ENCODE results near the gene SLC10A3. TPM values are rescaled to one million over a fixed set of nuclear protein-coding genes. Genes with fewer than 3 reads are reported as not detected.

SLC10A3 gene
- polyA plus RNA-seq, 10 donors = 9.1 to 17.4 (median 12.2) TPM

DNA sequence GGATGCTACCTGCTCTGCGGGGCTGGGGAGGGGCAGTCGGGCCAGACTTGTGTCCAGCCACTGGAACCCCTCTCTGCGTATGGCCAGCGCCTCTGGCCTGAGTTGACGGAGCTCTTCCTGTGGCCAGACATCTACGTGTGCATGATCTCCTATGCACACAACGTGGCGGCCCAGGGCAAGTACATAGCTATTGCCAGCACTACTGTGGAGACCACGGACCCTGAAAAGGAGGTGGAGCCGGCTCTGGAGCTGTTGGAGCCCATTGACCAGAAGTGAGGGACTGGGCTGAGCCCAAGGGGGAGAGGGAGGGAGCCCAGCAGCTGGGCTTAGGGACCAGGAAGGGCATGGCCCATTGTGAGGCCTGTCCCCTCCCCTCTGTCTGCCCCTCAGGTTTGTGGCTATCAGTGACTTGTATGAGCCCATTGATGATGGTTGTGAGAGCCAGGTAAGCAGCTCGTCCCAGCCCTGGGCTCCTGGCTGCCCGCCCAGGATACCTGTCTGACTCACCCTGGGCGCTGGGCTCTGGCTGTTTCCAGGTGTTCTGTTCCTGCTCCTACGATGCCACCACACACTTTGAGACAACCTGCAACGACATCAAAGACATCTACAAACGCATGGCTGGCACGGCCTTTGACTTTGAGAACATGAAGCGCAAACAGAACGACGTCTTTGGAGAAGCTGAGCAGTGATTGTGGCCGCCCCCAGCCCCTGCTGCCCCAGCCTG, 48.3 kb downstream of the SLC10A3 start:
- DNase-seq = no peak

DNA sequence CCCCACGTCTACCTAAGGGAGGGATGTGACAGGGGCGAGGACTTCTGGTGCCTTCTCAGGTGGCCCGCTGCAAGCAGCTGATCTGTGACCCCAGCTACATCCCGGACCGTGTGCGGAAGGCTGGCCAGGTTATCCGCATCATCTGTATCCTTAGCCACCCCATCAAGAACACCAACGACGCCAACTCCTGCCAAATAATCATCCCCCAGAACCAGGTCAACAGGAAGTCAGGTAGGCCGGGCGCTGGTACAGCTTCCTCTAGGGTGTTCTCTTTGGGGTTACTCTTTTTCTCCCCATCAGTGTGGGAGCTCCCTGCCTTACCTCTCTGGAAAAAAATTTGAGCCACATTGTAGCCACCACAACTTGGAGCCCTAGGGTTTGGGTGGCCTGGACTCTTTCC, 48.9 kb downstream of the SLC10A3 start:
- no peak for DNase-seq

DNA sequence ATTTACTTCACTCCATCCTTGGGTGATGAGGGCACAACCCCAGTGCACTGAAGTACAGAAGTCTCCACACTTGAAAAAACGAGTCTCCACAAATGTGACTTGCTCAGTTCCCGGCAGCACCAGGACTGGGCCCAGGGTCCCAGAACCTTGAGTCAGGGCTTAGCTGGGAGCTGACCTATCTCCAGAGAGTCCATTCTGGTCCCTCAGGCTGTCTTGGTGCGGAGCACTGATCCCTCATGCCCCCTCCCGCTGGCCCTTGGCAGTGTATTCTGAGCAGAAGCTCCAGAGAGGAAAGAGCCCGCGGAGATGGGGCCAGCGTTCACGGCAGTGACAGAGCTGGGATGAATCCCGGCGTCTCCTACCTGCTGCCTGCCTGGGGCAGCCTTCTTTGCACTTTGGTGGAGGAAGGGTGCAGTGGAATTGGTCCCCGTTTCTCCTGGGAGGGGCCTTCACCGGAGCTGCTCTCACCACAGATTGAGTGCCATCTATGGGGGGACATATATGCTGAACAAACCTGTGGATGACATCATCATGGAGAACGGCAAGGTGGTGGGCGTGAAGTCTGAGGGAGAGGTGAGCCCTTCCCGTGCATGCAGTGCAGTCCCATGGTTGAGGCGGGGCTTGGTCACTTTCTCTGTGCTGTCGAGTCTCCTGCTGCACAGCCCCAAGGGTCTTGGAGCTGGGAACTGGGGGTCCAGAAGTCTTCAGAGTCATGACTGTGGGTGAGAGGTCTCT, 49.6 kb downstream of the SLC10A3 start:
- no peak for DNase-seq

DNA sequence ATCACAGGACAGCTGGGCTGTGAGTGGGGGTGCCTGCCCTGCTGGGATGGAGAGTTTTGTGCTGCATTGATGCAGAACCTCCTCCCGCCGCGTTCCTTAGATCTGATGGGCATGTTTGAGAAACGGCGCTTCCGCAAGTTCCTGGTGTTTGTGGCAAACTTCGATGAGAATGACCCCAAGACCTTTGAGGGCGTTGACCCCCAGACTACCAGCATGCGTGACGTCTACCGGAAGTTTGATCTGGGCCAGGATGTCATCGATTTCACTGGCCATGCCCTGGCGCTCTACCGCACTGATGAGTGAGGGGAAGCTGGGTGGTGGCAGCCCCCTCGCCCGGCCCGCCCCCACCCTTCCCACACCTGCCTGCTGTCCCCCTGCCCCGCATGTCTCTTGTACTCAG, 50.6 kb downstream of the SLC10A3 start:
- DNase-seq = no peak

DNA sequence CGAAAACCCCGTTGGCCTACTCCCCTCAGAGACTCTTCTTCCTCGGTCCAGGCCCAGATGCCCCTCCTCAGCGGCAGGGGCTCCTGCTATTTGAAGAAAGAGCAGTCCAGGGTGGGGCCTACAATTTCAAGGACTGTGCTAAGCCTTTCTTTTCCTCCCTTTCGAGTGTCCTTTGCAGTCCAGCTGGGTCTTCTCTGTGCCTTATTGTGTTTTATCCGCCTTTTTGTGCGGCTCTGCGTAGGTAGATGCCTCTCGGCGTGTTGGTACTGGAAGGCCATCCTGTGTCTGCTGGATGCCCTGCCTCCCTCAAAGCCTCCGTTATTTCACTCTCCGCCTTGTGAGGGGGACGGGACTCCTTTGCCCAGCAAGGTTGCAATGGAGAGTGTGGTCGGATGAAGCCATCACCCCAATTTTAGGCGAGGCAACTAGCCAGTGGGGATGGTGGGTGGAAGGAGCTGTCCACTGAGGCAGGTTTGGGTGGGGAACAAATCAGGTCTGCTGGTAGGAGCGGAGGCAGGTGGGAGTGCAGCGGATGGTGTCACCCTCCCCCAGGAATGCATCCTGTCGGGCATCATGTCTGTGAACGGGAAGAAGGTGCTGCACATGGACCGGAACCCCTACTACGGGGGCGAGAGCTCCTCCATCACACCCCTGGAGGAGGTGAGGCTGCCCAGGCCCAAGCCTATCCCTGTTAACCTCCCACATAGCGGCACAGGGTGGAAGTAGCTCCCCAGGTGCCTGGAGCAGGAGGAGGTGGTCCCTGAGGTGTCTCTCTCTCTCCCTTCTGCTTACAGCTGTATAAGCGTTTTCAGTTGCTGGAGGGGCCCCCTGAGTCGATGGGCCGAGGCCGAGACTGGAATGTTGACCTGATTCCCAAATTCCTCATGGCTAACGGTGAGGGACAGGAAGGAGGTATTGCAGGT, 52.2 kb downstream of the SLC10A3 start:
- DNase-seq = no peak

Other genes starting within 250 kb of the SLC10A3 start
- not detected for gene OPN1MW3, start 233.0 kb downstream of the SLC10A3 start, polyA plus RNA-seq (ENCODE audit: insufficient read length in 10 of 10)
- not detected for gene TEX28, start 195.5 kb downstream of the SLC10A3 start, polyA plus RNA-seq (ENCODE audit: insufficient read length in 10 of 10)
- gene TKTL1, start 194.8 kb downstream of the SLC10A3 start, polyA plus RNA-seq (ENCODE audit: insufficient read length in 10 of 10) = under 1 TPM in 8 of 10 donors, not detected in 2; 0.08 to 0.72 (median 0.27) TPM
- gene FLNA, start 116.0 kb downstream of the SLC10A3 start, polyA plus RNA-seq (ENCODE audit: insufficient read length in 10 of 10) = 100 to 1,000 TPM; 198 to 402 (median 274) TPM
- gene EMD, start 111.3 kb downstream of the SLC10A3 start, polyA plus RNA-seq (ENCODE audit: insufficient read length in 10 of 10) = 10 to 100 TPM; 39.6 to 54.1 (median 46.9) TPM
- 1,000 to 10,000 TPM; 4,675 to 6,417 (median 5,723) TPM for gene RPL10, start 92.3 kb downstream of the SLC10A3 start, polyA plus RNA-seq (ENCODE audit: insufficient read length in 10 of 10)
- 10 to 100 TPM; 15.0 to 37.2 (median 32.3) TPM for gene DNASE1L1, start 81.4 kb downstream of the SLC10A3 start, polyA plus RNA-seq (ENCODE audit: insufficient read length in 10 of 10)
- gene TAFAZZIN, start 79.1 kb downstream of the SLC10A3 start, polyA plus RNA-seq (ENCODE audit: insufficient read length in 10 of 10) = 10 to 100 TPM; 15.5 to 38.3 (median 25.9) TPM
- gene ATP6AP1, start 62.0 kb downstream of the SLC10A3 start, polyA plus RNA-seq (ENCODE audit: insufficient read length in 10 of 10) = 10 to 100 TPM; 52.3 to 72.3 (median 59.8) TPM
- gene GDI1, start 53.5 kb downstream of the SLC10A3 start, polyA plus RNA-seq (ENCODE audit: insufficient read length in 10 of 10) = 100 to 1,000 TPM in 1 of 10 donors, 10 to 100 TPM in 9; 71.8 to 116 (median 84.7) TPM
- gene FAM50A, start 46.5 kb downstream of the SLC10A3 start, polyA plus RNA-seq (ENCODE audit: insufficient read length in 10 of 10) = 10 to 100 TPM; 48.1 to 69.6 (median 57.6) TPM
- gene PLXNA3, start 32.3 kb downstream of the SLC10A3 start, polyA plus RNA-seq (ENCODE audit: insufficient read length in 10 of 10) = 10 to 100 TPM; 29.4 to 55.6 (median 33.2) TPM
- gene LAGE3, start 11.3 kb downstream of the SLC10A3 start, polyA plus RNA-seq (ENCODE audit: insufficient read length in 10 of 10) = 10 to 100 TPM in 7 of 10 donors, 1 to 10 TPM in 3; 8.4 to 16.6 (median 11.3) TPM
- 10 to 100 TPM; 18.4 to 29.0 (median 23.5) TPM for gene UBL4A, start 4.0 kb downstream of the SLC10A3 start, polyA plus RNA-seq (ENCODE audit: insufficient read length in 10 of 10)
- gene FAM3A, start 25.6 kb upstream of the SLC10A3 start, polyA plus RNA-seq (ENCODE audit: insufficient read length in 10 of 10) = 10 to 100 TPM; 21.6 to 33.9 (median 26.2) TPM
- gene G6PD, start 56.2 kb upstream of the SLC10A3 start, polyA plus RNA-seq (ENCODE audit: insufficient read length in 10 of 10) = 10 to 100 TPM; 10.0 to 17.7 (median 13.1) TPM
- 10 to 100 TPM; 11.0 to 14.2 (median 12.9) TPM for gene IKBKG, start 57.0 kb upstream of the SLC10A3 start, polyA plus RNA-seq (ENCODE audit: insufficient read length in 10 of 10)
- not detected for gene CTAG1A, start 94.5 kb upstream of the SLC10A3 start, polyA plus RNA-seq (ENCODE audit: insufficient read length in 10 of 10)
- gene CTAG1B, start 128.7 kb upstream of the SLC10A3 start, polyA plus RNA-seq (ENCODE audit: insufficient read length in 10 of 10) = not detected
- gene CTAG2, start 162.9 kb upstream of the SLC10A3 start, polyA plus RNA-seq (ENCODE audit: insufficient read length in 10 of 10) = not detected